Lung (tissue), 12 donors: Measurements from ENCODE around the gene SLC27A1. TPM values are rescaled to one million over a fixed set of nuclear protein-coding genes. Genes with fewer than 3 reads are reported as not detected.

Experiments used
- ATAC-seq: fragments of 200-7000 bp; cut with Tn5 transposase; one replicate; pipeline ENCODE4 v1.9.1; 2020; ENCODE audit warnings: moderate number of reproducible peaks; ENCODE audit not compliant: insufficient read depth, low FRiP score
- DNase-seq, 3 donors: peaks; one replicate each; pipeline ENCODE4 v3.0.0-alpha.2; 2013 to 2017
- H3K27ac ChIP-seq, 2 donors: one replicate each; pipeline ENCODE4 v1.5.1; 2013; ENCODE audit warnings: mild to moderate bottlenecking in 2 of 2, moderate library complexity in 2 of 2, control low read depth in 1 of 2, inconsistent platforms in 1 of 2, low read depth in 1 of 2, low read length in 1 of 2
- H3K27me3 ChIP-seq, 3 donors: one replicate each; pipeline ENCODE4 v1.5.1; 2013; ENCODE audit warnings: low read length in 2 of 3; ENCODE audit not compliant: control insufficient read depth in 3 of 3, insufficient read depth in 3 of 3
- H3K36me3 ChIP-seq, 4 donors: one replicate each; pipeline ENCODE4 v1.5.1; 2013; ENCODE audit warnings: low read length in 4 of 4, mild to moderate bottlenecking in 1 of 4, moderate library complexity in 1 of 4; ENCODE audit not compliant: control insufficient read depth in 4 of 4, insufficient read depth in 4 of 4
- H3K4me1 ChIP-seq, 5 donors: one replicate each; pipeline ENCODE4 v1.5.1; 2013; ENCODE audit warnings: low read length in 5 of 5, mild to moderate bottlenecking in 2 of 5, moderate library complexity in 1 of 5; ENCODE audit not compliant: control insufficient read depth in 5 of 5, insufficient read depth in 5 of 5
- H3K4me3 ChIP-seq: one replicate; pipeline ENCODE4 v1.5.1; 2013; ENCODE audit warnings: mild to moderate bottlenecking, control low read depth, moderate library complexity
- H3K9ac ChIP-seq, 2 donors: one replicate each; pipeline ENCODE4 v1.5.1; 2013; ENCODE audit warnings: low read length in 2 of 2, control low read depth in 1 of 2; ENCODE audit not compliant: insufficient read depth in 1 of 2
- H3K9me3 ChIP-seq, 4 donors: one replicate each; pipeline ENCODE4 v1.5.1; 2013; ENCODE audit warnings: low read length in 3 of 4, mild to moderate bottlenecking in 1 of 4, moderate library complexity in 1 of 4; ENCODE audit not compliant: control insufficient read depth in 4 of 4, insufficient read depth in 3 of 4
- CTCF ChIP-seq: IDR thresholded peaks from 2 replicates; pipeline ENCODE4 v1.5.1; 2012; ENCODE audit warnings: mild to moderate bottlenecking; ENCODE audit errors: control extremely low read depth, extremely low read depth
- WGBS, 2 donors: extraction: QIAGEN DNeasy Blood & Tissue Kit; methylation state at CpG; one replicate each; pipeline ENCODE4 v1.1.7; 2013; 5-methylcytosine and 5-hydroxymethylcytosine counted together
- polyA plus RNA-seq, 2 donors: library from polyadenylated mRNA; stranded (reverse); fragments of 200-250 nt; gene quantifications; one replicate each; pipeline ENCODE4 v1.2.1, GENCODE V29; 2013
- total RNA-seq, 2 donors: library from RNA; depleted of rRNA in 1 of 2; stranded (reverse); fragments of >200 nt in 1 of 2; gene quantifications; one replicate each; pipeline ENCODE4 v1.2.1, GENCODE V29; 2014 to 2021
- donor health status: control.
- donor health status: control.
- donor health status: Bipolar disorder and iron deficiency.
- donor health status: healthy.
- donor health status: DM: yes; HTN: yes; CAD: no.

SLC27A1 gene
- total and polyA plus RNA-seq, 4 donors, result 12.2 to 26.9 (median 20.6) TPM

GRCh38 chr19:17457616-17458015 lies 12.7 kb upstream of the SLC27A1 start:
- TF ChIP-seq CTCF, result no peak
- Histone ChIP-seq H3K9me3 (peaks cover 0 to 5% (median 0%) of the 10 kb centered on the region in 4 donors), H3K27me3 (peaks cover 3 to 33% (median 29%) of the 10 kb centered on the region in 3 donors), H3K4me1 (peaks cover 0 to 5% (median 0%) of the 10 kb centered on the region in 5 donors), H3K36me3 (no peaks in the 10 kb centered on the region), H3K9ac (no peak overlapping the region), H3K27ac (no peak overlapping the region), H3K4me3 (no peak overlapping the region)
- whole genome bisulfite sequencing, 2 donors, result 46 to 64% methylated on average over 6 of the region's 6 CpGs
- ATAC-seq (no peak), DNase-seq (no peak)

- WGBS, 2 donors, result 78 to 88% methylated on average over 3 of the region's 3 CpGs
- TF ChIP-seq CTCF, result no peak
- H3K27me3 ChIP-seq, result peaks cover 3 to 29% (median 25%) of the 10 kb centered on the region in 3 donors
These were observed 11.4 kb upstream of the SLC27A1 start for GRCh38 chr19:17458970-17459369.

GRCh38 chr19:17460372-17461230 lies 9.7 kb upstream of the SLC27A1 start, which contains the start of gene NXNL1:
Gene NXNL1 (minus strand): TSS chr19:17460926. CDS start chr19:17460869, 57 bp downstream.
- WGBS, 2 donors, result 82 to 91% methylated on average over 26 of the region's 26 CpGs
- peaks cover 0 to 2% (median 0%) of the 10 kb centered on the region in 4 donors for H3K9me3 ChIP-seq
- no peaks in the 10 kb centered on the region for H3K36me3 ChIP-seq
- H3K27ac ChIP-seq, result no peak within 1 kb of the TSS
- no peak for TF ChIP-seq CTCF
- H3K4me1 ChIP-seq, result peaks cover 0 to 2% (median 0%) of the 10 kb centered on the region in 5 donors
- ATAC-seq, result no peak
- DNase-seq, result no peak
- H3K4me3 ChIP-seq, result no peak within 1 kb of the TSS
- H3K9ac ChIP-seq, result no peak within 1 kb of the TSS
- H3K27me3 ChIP-seq, result peaks cover 3 to 21% (median 10%) of the 10 kb centered on the region in 3 donors

More at GRCh38 chr19:17458970-17459369, 11.4 kb upstream of the SLC27A1 start:
- no peak overlapping the region for H3K27ac ChIP-seq
- ATAC-seq (no peak), DNase-seq (no peak)
- H3K9ac ChIP-seq, result no peak overlapping the region
- peaks cover 0 to 2% (median 0%) of the 10 kb centered on the region in 4 donors for H3K9me3 ChIP-seq
- no peak overlapping the region for H3K4me3 ChIP-seq
- H3K4me1 ChIP-seq, result peaks cover 0 to 2% (median 0%) of the 10 kb centered on the region in 5 donors
- no peaks in the 10 kb centered on the region for H3K36me3 ChIP-seq
